GM23248 (cell line): Measurements from ENCODE around the gene CRYBA1.

Source experiments
- EZH2 ChIP-seq: fragments of 200-600 bp; sonication (generic); IDR thresholded peaks from 2 replicates; pipeline ENCODE4 v1.6.1; 2018; ENCODE audit warnings: antibody characterized with exemption, mild to moderate bottlenecking; ENCODE audit not compliant: insufficient read depth, poor library complexity, severe bottlenecking
- EZH2phosphoT487 ChIP-seq: fragments of 200-600 bp; sonication (generic); IDR thresholded peaks from 2 replicates; pipeline ENCODE4 v1.6.1; 2018; ENCODE audit warnings: antibody characterized with exemption, moderate library complexity, mild to moderate bottlenecking, low read depth; ENCODE audit not compliant: insufficient read depth

- no peak for TF ChIP-seq EZH2
- no peak for TF ChIP-seq EZH2phosphoT487
Observed at GRCh38 chr17:29247219-29247618, 560 bp downstream of the CRYBA1 start.
